ENCODE measurements around the gene STK4. TPM values are rescaled to one million over a fixed set of nuclear protein-coding genes. Genes with fewer than 3 reads are reported as not detected.

STK4 gene
- total RNA-seq, 1 donor from 2014 or later: 17.4 TPM

GRCh38 chr20:45101333-45101850 lies 135.1 kb downstream of the STK4 start:
- DNase-seq (ENCODE audit: low read depth): no peak
- H3K4me3 ChIP-seq (ENCODE audit: low read depth, low read length): no peak overlapping the region
- TF ChIP-seq CTCF (conservative IDR thresholded peaks at IDR 0.05; ENCODE audit: low read depth, low read length): no peak

- no peak overlapping the region for H3K4me3 ChIP-seq (ENCODE audit: low read depth, low read length)
- no peak for DNase-seq (ENCODE audit: low read depth)
- TF ChIP-seq CTCF (conservative IDR thresholded peaks at IDR 0.05; ENCODE audit: low read depth, low read length): no peak
Observed at GRCh38 chr20:45103072-45103471, 136.8 kb downstream of the STK4 start.

- H3K4me3 ChIP-seq (ENCODE audit: low read depth, low read length): no peak overlapping the region
- TF ChIP-seq CTCF (conservative IDR thresholded peaks at IDR 0.05; ENCODE audit: low read depth, low read length): no peak
- DNase-seq (ENCODE audit: low read depth): peak; percentile 94
Observed at GRCh38 chr20:45104786-45105185, 138.5 kb downstream of the STK4 start.

GRCh38 chr20:45105317-45105716 lies 139.0 kb downstream of the STK4 start:
- no peak for DNase-seq (ENCODE audit: low read depth)
- no peak overlapping the region for H3K4me3 ChIP-seq (ENCODE audit: low read depth, low read length)
- TF ChIP-seq CTCF (conservative IDR thresholded peaks at IDR 0.05; ENCODE audit: low read depth, low read length): no peak

GRCh38 chr20:45109634-45110033 lies 143.3 kb downstream of the STK4 start:
- no peak overlapping the region for H3K4me3 ChIP-seq (ENCODE audit: low read depth, low read length)
- no peak for DNase-seq (ENCODE audit: low read depth)
- TF ChIP-seq CTCF (conservative IDR thresholded peaks at IDR 0.05; ENCODE audit: low read depth, low read length): no peak

- no peak overlapping the region for H3K4me3 ChIP-seq (ENCODE audit: low read depth, low read length)
- DNase-seq (ENCODE audit: low read depth): no peak
- no peak for TF ChIP-seq CTCF (conservative IDR thresholded peaks at IDR 0.05; ENCODE audit: low read depth, low read length)
Observed at GRCh38 chr20:45110301-45110700, 144.0 kb downstream of the STK4 start.

GRCh38 chr20:45111285-45111684 lies 145.0 kb downstream of the STK4 start:
- no peak for TF ChIP-seq CTCF (conservative IDR thresholded peaks at IDR 0.05; ENCODE audit: low read depth, low read length)
- H3K4me3 ChIP-seq (ENCODE audit: low read depth, low read length): no peak overlapping the region
- no peak for DNase-seq (ENCODE audit: low read depth)

Data from epithelial cell of proximal tubule (primary cell).